HG03565 (cell line): ENCODE results near the gene SBF1.
"Not testable (repeated sequence)": the region's sequence is repeated elsewhere in the genome, so short reads cannot be mapped to it uniquely, and the experiment has no call there.

Experiments
- ATAC-seq: cut with Tn5 transposase; IDR thresholded peaks from one replicate; pipeline ENCODE4 v1.9.1; 2021; ENCODE audit warnings: mild to moderate bottlenecking, moderate library complexity; ENCODE audit not compliant: unreplicated experiment

The SBF1 gene

DNA sequence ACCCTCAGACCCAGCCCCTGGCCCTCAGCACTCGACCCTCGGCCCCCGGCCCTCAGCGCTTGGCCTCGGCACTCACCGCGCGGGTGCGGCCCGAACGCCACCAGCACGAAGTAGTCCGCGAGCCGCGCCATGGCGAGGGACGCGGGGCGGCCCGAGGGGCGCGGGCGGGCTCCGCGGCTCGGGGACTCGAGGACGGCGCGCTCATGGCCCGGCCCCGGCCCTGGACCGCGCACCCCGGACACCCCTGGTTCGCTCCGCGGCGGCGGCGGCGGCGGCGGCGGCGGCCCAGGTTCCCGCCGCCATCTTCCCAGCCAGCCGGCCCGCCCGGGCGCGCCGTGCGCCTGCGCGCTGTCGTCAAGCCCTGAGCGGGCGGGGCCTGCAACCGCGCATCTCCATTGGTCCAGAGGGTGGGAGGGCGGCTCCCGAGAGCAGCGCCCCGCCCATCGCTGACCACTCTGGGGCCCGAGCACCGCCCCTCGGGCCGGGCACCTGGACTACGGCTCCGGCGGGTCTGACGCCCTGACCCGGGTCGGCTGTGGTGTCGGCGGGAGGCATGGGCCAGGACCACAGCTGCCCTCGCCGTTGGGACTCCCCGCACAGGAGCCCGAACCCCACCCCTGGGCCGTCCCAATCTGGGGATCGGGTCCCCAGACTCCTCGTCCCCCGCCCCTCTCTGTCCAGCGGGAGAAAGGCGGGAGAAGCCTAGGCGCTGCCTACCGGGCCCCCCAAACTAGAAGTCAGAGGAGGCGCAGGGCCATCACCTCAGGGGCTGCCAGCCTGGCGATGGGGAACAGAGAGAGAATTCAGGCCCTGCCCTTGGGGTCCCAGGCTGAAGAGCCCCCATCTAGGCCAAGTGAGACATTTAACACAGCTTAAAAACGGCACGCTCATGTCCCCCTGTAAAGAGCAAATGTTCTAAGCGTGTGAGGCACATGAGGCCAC, at the start of gene SBF1:
Gene SBF1 (minus strand): TSS at position 326 of the 942 bp plus-strand sequence. CDS start 195 bp downstream, at position 131.
- ATAC-seq, result peak; percentile 78

GRCh38 chr22:50523806-50524675, 49.2 kb upstream of the SBF1 start:
- no peak for ATAC-seq

GRCh38 chr22:50523458-50523805, 48.6 kb upstream of the SBF1 start:
- no peak for ATAC-seq

DNA sequence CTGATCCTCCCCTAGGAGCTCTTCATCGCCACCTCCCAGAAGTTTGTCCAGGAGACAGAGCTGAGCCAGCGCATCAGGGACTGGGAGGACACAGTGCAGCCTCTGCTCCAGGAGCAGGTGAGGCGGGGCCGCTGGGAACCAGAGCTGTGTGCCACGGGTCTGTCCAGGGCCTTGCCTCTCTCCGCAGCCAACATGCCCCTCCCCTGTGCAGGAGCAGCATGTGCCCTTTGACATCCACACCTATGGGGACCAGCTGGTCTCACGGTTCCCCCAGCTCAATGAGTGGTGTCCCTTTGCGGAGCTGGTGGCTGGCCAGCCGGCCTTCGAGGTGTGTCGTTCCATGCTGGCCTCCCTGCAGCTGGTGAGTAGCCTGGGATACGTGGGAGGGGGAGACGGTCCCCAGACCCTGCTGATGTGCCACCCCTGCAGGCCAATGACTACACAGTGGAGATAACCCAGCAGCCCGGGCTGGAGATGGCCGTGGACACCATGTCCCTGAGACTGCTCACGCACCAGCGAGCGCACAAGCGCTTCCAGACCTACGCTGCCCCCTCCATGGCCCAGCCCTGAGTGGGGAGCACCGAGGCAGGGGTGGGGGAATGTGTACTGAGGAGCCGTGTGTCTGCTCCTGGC, 48.1 kb upstream of the SBF1 start:
- no peak for ATAC-seq

DNA sequence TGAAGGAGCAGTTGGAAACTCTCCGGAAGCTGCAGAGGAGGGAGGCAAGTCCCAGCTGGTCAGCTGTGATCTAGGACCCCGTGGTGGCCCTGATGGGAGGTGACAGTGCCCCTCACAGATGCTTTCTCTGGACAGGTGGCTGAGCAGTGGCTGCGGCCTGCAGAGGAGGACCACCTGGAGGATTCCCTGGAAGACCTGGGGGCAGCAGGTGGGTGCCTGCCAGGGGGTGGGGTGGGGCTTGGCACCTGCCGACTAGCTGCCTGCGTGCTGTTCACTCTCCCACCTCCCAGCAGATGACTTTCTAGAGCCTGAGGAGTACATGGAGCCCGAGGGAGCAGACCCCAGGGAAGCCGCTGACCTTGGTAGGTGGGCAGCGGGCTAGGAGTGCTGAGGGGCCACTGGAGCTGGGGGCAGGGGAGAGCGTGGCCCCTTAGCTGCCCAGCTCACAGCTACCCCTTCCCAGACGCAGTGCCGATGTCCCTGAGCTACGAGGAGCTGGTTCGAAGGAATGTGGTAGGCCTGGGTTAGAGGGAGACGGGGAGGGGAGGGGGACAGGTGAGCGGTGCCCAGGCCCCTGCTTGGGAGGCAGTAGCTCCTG, 47.5 kb upstream of the SBF1 start:
- no peak for ATAC-seq

DNA sequence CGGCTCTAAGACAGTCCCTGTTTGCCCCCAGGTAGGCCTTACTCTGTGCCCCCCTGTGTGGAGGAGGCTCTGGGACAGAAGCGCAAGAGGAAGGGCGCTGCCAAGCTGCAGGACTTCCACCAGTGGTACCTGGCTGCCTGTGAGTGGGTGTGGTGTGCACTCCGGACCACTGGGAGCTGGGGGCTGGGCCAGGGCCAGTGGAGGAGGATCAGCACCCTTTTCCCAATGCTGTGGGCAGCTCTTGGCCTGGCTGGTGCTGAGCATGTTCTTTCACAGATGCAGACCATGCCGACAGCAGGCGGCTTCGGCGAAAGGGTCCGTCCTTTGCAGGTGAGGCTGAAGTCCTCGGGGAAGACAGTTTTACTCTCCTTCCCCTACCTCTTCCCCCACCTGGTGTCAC, 46.9 kb upstream of the SBF1 start:
- ATAC-seq, result no peak

DNA sequence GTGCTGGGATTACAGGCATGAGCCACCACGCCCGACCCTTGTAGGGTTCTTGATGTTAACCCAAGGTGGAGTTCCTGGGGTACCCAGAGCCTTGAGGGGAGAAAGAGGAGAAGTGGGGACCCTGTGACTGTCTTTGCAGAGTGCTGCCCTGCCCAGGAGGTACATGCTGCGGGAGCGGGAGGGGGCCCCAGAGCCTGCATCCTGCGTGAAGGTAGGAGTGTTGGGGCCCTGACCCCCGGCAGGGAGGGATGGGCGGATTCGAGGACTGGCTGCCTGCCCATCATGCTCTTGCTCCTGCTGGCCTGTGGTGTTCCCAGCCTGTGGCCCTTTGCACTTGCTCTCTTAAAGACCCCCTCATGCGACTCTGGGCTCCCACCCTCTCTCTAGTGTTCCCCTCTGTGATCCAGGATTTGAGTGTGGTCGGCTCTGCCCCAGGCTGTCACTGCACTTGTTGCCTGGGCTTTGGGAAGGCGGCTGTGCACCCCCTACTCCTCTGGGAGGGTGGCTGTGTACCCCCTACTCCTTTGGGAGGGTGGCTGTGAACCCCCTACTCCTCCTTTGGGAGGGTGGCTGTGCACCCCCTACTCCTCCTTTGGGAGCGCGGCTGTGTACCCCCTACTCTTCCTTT, 46.1 kb upstream of the SBF1 start:
- no peak for ATAC-seq

DNA sequence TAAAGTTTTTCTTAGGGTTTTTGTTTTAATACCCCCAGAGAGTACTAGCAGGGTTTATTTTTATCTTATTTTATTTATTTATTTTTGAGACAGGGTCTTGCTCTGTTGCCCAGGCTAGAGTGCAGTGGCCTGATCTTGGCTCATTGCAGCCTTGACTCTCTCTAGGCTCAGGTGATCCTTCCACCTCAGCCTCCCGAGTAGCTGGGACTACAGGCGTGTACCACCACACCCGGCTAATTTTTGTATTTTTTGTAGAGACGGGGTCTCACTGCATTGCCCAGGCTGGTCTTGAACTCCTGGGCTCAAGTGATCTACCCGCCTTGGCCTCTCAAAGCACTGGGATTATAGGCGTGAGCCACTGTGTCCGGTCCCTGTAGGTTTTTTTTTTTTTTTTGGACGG, 45.3 kb upstream of the SBF1 start:
- ATAC-seq, result not testable (repeated sequence)

DNA sequence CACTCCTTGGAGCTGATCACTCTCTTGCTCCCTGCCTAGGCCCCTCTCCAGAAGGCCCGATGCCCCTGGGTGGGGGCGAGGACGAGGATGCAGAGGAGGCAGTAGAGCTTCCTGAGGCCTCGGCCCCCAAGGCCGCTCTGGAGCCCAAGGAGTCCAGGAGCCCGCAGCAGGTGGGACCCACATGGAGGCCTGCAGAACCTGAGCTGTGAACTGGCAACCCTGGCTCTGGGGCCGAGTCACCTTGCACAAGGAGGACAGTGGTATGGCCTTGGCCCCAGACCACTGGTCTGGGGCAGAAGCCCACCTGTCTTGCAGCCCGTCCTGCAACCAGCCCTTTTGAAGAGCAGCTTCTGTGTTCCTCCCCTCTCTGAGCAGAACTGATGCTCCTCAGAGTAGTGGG, 44.3 kb upstream of the SBF1 start:
- ATAC-seq, result no peak

GRCh38 chr22:50518606-50519005, 43.8 kb upstream of the SBF1 start:
- no peak for ATAC-seq

GRCh38 chr22:50517495-50518260, 42.8 kb upstream of the SBF1 start:
- ATAC-seq, result no peak

DNA sequence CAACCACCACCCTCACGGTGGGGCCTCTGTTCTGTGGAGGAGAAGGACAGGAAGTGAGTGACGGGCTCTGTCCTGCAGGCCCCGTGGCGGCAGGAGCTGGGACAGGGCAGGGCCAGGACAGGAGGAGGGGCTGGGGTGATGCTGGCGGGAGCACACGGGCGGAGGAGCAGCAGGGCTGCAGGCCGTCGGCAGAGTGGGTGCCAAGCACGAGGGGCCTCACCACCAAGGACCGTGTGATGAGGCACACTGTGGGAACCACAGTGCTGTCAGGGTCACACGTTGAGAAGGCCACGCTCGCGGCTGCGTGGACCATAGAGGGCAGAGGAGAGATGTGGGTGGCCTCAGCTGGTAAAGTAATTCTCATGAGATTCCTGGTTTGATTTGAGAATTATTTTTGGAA, 42.1 kb upstream of the SBF1 start:
- no peak for ATAC-seq

- no peak for ATAC-seq
Measured at GRCh38 chr22:50516068-50516467, 41.2 kb upstream of the SBF1 start.

DNA sequence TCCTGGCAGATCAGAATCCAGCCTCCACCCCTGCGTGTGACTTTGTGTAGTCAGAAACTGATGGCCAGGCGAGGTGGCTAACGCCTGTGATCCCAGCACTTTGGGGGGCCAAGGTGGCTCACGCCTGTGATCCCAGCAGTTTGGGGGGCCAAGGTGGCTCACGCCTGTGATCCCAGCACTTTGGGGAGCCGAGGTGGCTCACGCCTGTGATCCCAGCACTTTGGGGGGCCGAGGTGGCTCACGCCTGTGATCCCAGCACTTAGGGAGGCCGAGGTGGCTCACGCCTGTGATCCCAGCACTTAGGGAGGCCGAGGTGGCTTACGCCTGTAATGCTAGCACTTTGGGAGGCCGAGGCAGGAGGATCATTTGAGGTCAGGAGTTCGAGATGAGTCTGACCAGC, 38.3 kb upstream of the SBF1 start:
- no peak for ATAC-seq

- ATAC-seq, result no peak
Measured at GRCh38 chr22:50508897-50509296, 34.1 kb upstream of the SBF1 start.

GRCh38 chr22:50507991-50508884, 33.4 kb upstream of the SBF1 start, which contains the start of gene NCAPH2:
NCAPH2 (plus strand) TSS chr22:50508224; CDS start chr22:50508338, 114 bp downstream.
- ATAC-seq, result peak; percentile 72

GRCh38 chr22:50507421-50507990, 32.7 kb upstream of the SBF1 start, which contains the start of gene LMF2:
LMF2 (minus strand) TSS chr22:50507702; CDS start chr22:50507675, 27 bp downstream.
- ATAC-seq, result peak; percentile 33
